ENCODE data around the gene RGS6. TPM values are rescaled to one million over a fixed set of nuclear protein-coding genes. Genes with fewer than 3 reads are reported as not detected.

RGS6 gene
- total RNA-seq, 1 donor, result not detected

GRCh38 chr14:72605096-72605920 lies 673.1 kb downstream of the RGS6 start:
- TF ChIP-seq CTCF (IDR thresholded peaks at IDR 0.05; ENCODE audit: extremely low read depth, low read depth, low read length), result no peak
- no peak for DNase-seq (ENCODE audit: insufficient read length, low spot score, missing footprints)

GRCh38 chr14:72605921-72606220 lies 673.6 kb downstream of the RGS6 start:
- no peak overlapping the region for H2AFZ ChIP-seq (ENCODE audit: low read length)
- H3K4me3 ChIP-seq (ENCODE audit: insufficient read depth, low read length), result no peak overlapping the region
- no peak overlapping the region for H3K27ac ChIP-seq (ENCODE audit: low read depth, low read length)
- H3K4me1 ChIP-seq (ENCODE audit: insufficient read depth, low read length), result peaks cover 28% of the 10 kb centered on the region
- H3K27me3 ChIP-seq (ENCODE audit: insufficient read depth, low read length), result no peaks in the 10 kb centered on the region
- no peaks in the 10 kb centered on the region for H4K20me1 ChIP-seq (ENCODE audit: insufficient read depth, low read length)
- H3K36me3 ChIP-seq (ENCODE audit: insufficient read depth, low read length), result no peaks in the 10 kb centered on the region
- no peaks in the 10 kb centered on the region for H3K79me2 ChIP-seq (ENCODE audit: insufficient read depth, low read length)
- no peak for TF ChIP-seq CTCF (IDR thresholded peaks at IDR 0.05; ENCODE audit: extremely low read depth, low read depth, low read length)
- H3K9me3 ChIP-seq (ENCODE audit: low read depth, low read length), result no peaks in the 10 kb centered on the region
- no peak overlapping the region for H3K4me2 ChIP-seq (ENCODE audit: insufficient read depth, low read length)
- DNase-seq (ENCODE audit: insufficient read length, low spot score, missing footprints), result no peak

More at GRCh38 chr14:72605096-72605920, 673.1 kb downstream of the RGS6 start:
- Histone ChIP-seq H3K9me3 (ENCODE audit: low read depth, low read length) (no peaks in the 10 kb centered on the region), H2AFZ (ENCODE audit: low read length) (no peak overlapping the region), H3K36me3 (ENCODE audit: insufficient read depth, low read length) (no peaks in the 10 kb centered on the region), H3K4me3 (ENCODE audit: insufficient read depth, low read length) (no peak overlapping the region), H3K4me1 (ENCODE audit: insufficient read depth, low read length) (peaks cover 28% of the 10 kb centered on the region), H4K20me1 (ENCODE audit: insufficient read depth, low read length) (no peaks in the 10 kb centered on the region), H3K4me2 (ENCODE audit: insufficient read depth, low read length) (no peak overlapping the region), H3K27me3 (ENCODE audit: insufficient read depth, low read length) (no peaks in the 10 kb centered on the region), H3K27ac (ENCODE audit: low read depth, low read length) (no peak overlapping the region), H3K79me2 (ENCODE audit: insufficient read depth, low read length) (no peaks in the 10 kb centered on the region)

GRCh38 chr14:72606879-72607278 lies 674.6 kb downstream of the RGS6 start:
- Histone ChIP-seq H3K27me3 (ENCODE audit: insufficient read depth, low read length) (no peaks in the 10 kb centered on the region), H3K4me3 (ENCODE audit: insufficient read depth, low read length) (no peak overlapping the region), H2AFZ (ENCODE audit: low read length) (no peak overlapping the region), H3K79me2 (ENCODE audit: insufficient read depth, low read length) (no peaks in the 10 kb centered on the region), H3K27ac (ENCODE audit: low read depth, low read length) (no peak overlapping the region), H3K9me3 (ENCODE audit: low read depth, low read length) (no peaks in the 10 kb centered on the region), H3K36me3 (ENCODE audit: insufficient read depth, low read length) (no peaks in the 10 kb centered on the region), H3K4me1 (ENCODE audit: insufficient read depth, low read length) (peaks cover 28% of the 10 kb centered on the region), H3K4me2 (ENCODE audit: insufficient read depth, low read length) (no peak overlapping the region), H4K20me1 (ENCODE audit: insufficient read depth, low read length) (no peaks in the 10 kb centered on the region)
- no peak for TF ChIP-seq CTCF (IDR thresholded peaks at IDR 0.05; ENCODE audit: extremely low read depth, low read depth, low read length)
- DNase-seq (ENCODE audit: insufficient read length, low spot score, missing footprints), result peak; percentile 61

- Histone ChIP-seq H3K4me1 (ENCODE audit: insufficient read depth, low read length) (peaks cover 28% of the 10 kb centered on the region), H3K27me3 (ENCODE audit: insufficient read depth, low read length) (no peaks in the 10 kb centered on the region), H4K20me1 (ENCODE audit: insufficient read depth, low read length) (no peaks in the 10 kb centered on the region), H3K4me3 (ENCODE audit: insufficient read depth, low read length) (no peak overlapping the region), H3K79me2 (ENCODE audit: insufficient read depth, low read length) (no peaks in the 10 kb centered on the region), H3K27ac (ENCODE audit: low read depth, low read length) (peak overlapping the region; percentile 80), H3K36me3 (ENCODE audit: insufficient read depth, low read length) (no peaks in the 10 kb centered on the region), H3K9me3 (ENCODE audit: low read depth, low read length) (no peaks in the 10 kb centered on the region), H2AFZ (ENCODE audit: low read length) (peak overlapping the region; percentile 24), H3K4me2 (ENCODE audit: insufficient read depth, low read length) (peak overlapping the region; percentile 53)
- no peak for TF ChIP-seq CTCF (IDR thresholded peaks at IDR 0.05; ENCODE audit: extremely low read depth, low read depth, low read length)
- peak; percentile 70 for DNase-seq (ENCODE audit: insufficient read length, low spot score, missing footprints)
These were observed 675.3 kb downstream of the RGS6 start for GRCh38 chr14:72607386-72608130.

All from osteoblast (primary cell).